Fibroblast of lung (primary cell): ENCODE data around the gene SCO2.

Experiments
- CTCF ChIP-seq, 2 donors: IDR thresholded peaks in 1 of 2; conservative IDR thresholded peaks in 1 of 2; 1 replicate in 1 of 2; 2 replicates in 1 of 2; pipeline ENCODE4 v1.5.1; 2011 to 2012; ENCODE audit warnings: low read length in 2 of 2, control low read depth in 1 of 2, inconsistent platforms in 1 of 2, low read depth in 1 of 2, mild to moderate bottlenecking in 1 of 2
- EZH2 ChIP-seq: IDR thresholded peaks from 2 replicates; pipeline ENCODE4 v1.5.1; 2012; ENCODE audit warnings: low read length, control low read depth, mild to moderate bottlenecking; ENCODE audit errors: missing control alignments

GRCh38 chr22:50550395-50550794 lies 25.0 kb upstream of the SCO2 start:
- no peak for TF ChIP-seq CTCF (conservative IDR thresholded peaks at IDR 0.05 in 1 of 2, IDR thresholded peaks at IDR 0.05 in 1 of 2; ENCODE audit: low read depth in 1 of 2, low read length in 2 of 2)
- TF ChIP-seq EZH2: no peak
